Measurements from ENCODE around the gene ANO2.

- TF ChIP-seq CTCF (IDR thresholded peaks at IDR 0.05; ENCODE audit: low read depth, low read length, poor library complexity, severe bottlenecking) (no peak), EZH2phosphoT487 (IDR thresholded peaks at IDR 0.05; ENCODE audit: borderline replicate concordance, low read length) (no peak)
Measured at GRCh38 chr12:5746036-5746908, 198.8 kb downstream of the ANO2 start.

Data from DOHH2 (cell line).